SJSA1 (cell line): ENCODE measurements around the gene TCTN2. TPM values are rescaled to one million over a fixed set of nuclear protein-coding genes. Genes with fewer than 3 reads are reported as not detected.

Experiments used
- total RNA-seq: library from RNA; depleted of rRNA; stranded (reverse); fragments of >200 nt; shearing (Covaris generic); gene quantifications from 2 replicates; pipeline ENCODE4 v1.2.3, GENCODE V29; 2014; rRNA removed

Gene TCTN2
- total RNA-seq, 1 experiment from 2014 or later = 7.5 TPM

Other genes starting within 250 kb of the TCTN2 start
- gene RILPL2, start 234.4 kb upstream of the TCTN2 start, total RNA-seq = 1.3 and 2.1 TPM in 2 replicates
- 7.8 and 17.8 TPM in 2 replicates for gene SNRNP35, start 213.0 kb upstream of the TCTN2 start, total RNA-seq
- gene RILPL1, start 137.4 kb upstream of the TCTN2 start, total RNA-seq = 6.1 and 8.3 TPM in 2 replicates
- 251 and 353 TPM in 2 replicates for gene TMED2, start 86.6 kb upstream of the TCTN2 start, total RNA-seq
- 19.5 and 24.7 TPM in 2 replicates for gene DDX55, start 69.0 kb upstream of the TCTN2 start, total RNA-seq
- 71.3 and 153 TPM in 2 replicates for gene EIF2B1, start 37.4 kb upstream of the TCTN2 start, total RNA-seq
- gene GTF2H3, start 37.3 kb upstream of the TCTN2 start, total RNA-seq = 41.1 and 43.2 TPM in 2 replicates
- gene ATP6V0A2, start 41.2 kb downstream of the TCTN2 start, total RNA-seq = 22.2 and 26.1 TPM in 2 replicates
- 0.19 and 1.00 TPM in 2 replicates for gene DNAH10, start 91.2 kb downstream of the TCTN2 start, total RNA-seq